ENCODE results near the gene MAN1A1.

GRCh38 chr6:119319694-119320093, 29.9 kb downstream of the MAN1A1 start:
- TF ChIP-seq CTCF (conservative IDR thresholded peaks at IDR 0.05 in 1 of 2, IDR thresholded peaks at IDR 0.05 in 1 of 2; ENCODE audit: extremely low read depth in 1 of 2, insufficient read depth in 1 of 2, low read depth in 1 of 2, low read length in 2 of 2) (no peak), EZH2 (IDR thresholded peaks at IDR 0.05; ENCODE audit: borderline replicate concordance, low read length) (no peak)

Data from mammary epithelial cell (primary cell).